ENCODE results near the gene TSPAN3. TPM values are rescaled to one million over a fixed set of nuclear protein-coding genes. Genes with fewer than 3 reads are reported as not detected.

TSPAN3 gene
- total and polyA plus RNA-seq, 4 experiments from 2014 or later: 13.3 to 35.9 (median 25.0) TPM

DNA sequence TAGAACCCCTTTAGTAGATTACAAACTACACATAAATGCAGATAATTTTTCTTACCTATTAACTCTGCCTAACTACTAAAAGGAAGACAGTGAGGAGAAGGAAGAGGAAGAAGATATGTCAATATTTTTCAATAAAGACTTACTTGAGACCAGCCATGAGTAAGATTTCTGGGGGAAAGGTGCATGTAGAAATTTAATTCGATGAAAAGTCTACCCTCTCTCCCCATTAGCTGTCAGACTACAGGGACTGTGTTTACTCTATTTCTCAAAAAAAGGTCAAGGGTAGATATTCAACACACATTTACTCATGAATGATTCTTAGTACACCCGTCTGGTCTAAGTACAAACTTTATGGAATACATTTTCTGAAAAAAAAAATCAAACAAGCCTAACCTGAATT is 6.8 kb downstream of the TSPAN3 start:
- CTCF ChIA-PET (ENCODE audit: partially characterized antibody): interaction anchor here (1.5 kb wide), 1 partner anchor 11 kb away, joined by 3 read pairs; no protein-coding TSS in a partner anchor

DNA sequence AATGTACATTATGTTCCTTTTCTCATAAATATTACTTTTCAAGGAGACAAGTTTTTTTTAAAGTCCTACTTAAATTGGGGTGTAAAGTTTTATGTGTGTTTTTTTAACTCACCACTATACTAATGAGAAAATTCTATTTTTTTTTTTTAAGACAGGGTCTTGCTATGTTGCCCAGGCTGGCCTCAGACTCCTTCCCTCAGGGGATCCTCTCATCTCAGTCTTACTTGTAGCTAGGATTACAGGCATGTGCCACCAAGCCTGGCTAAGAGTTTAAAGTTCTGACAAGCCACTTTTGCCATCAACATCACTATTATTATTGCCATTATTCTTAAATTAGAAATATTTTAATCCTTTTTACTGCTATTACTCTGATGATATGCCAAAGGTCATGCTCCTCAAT is 7.7 kb downstream of the TSPAN3 start:
- H3K9me3 Mint-ChIP-seq: no peaks in the 10 kb centered on the region
- ChIA-PET POLR2A (ENCODE audit: partially characterized antibody) (no interaction called here), CTCF (ENCODE audit: partially characterized antibody) (interaction anchor here (1.5 kb wide), 1 partner anchor 10 kb away, joined by 3 read pairs; no protein-coding TSS in a partner anchor)
- H3K36me3 ChIP-seq (ENCODE audit: insufficient read depth, low read length): no peaks in the 10 kb centered on the region
- DNase-seq: no peak
- no peaks in the 10 kb centered on the region for H3K27me3 ChIP-seq (ENCODE audit: insufficient read depth, low read length)
- no peaks in the 10 kb centered on the region for H3K9me3 ChIP-seq (ENCODE audit: control insufficient read depth in 1 of 2, low read length in 2 of 2)
- H3K27me3 Mint-ChIP-seq: no peaks in the 10 kb centered on the region
- H3K4me1 Mint-ChIP-seq: peaks cover 0 to 8% (median 3%) of the 10 kb centered on the region in 4 donors
- H3K27ac Mint-ChIP-seq: no peak overlapping the region
- no peak overlapping the region for H3K4me3 ChIP-seq (ENCODE audit: low read length in 2 of 2)
- H3K36me3 Mint-ChIP-seq: no peaks in the 10 kb centered on the region
- no peak overlapping the region for H3K4me3 Mint-ChIP-seq
- no peak overlapping the region for H3K27ac ChIP-seq (ENCODE audit: low read depth, low read length)
- H3K4me1 ChIP-seq (ENCODE audit: insufficient read depth, low read length): no peaks in the 10 kb centered on the region
- intact Hi-C loops (cut with micrococcal nuclease): no loop called here

More for the DNA sequence above, 6.8 kb downstream of the TSPAN3 start:
- no peaks in the 10 kb centered on the region for H3K36me3 ChIP-seq (ENCODE audit: insufficient read depth, low read length)
- Mint-ChIP-seq H3K4me1 (peaks cover 0 to 6% (median 3%) of the 10 kb centered on the region in 4 donors), H3K36me3 (no peaks in the 10 kb centered on the region), H3K27ac (no peak overlapping the region), H3K4me3 (no peak overlapping the region), H3K27me3 (no peaks in the 10 kb centered on the region), H3K9me3 (no peaks in the 10 kb centered on the region)
- no peak for DNase-seq
- intact Hi-C loops (cut with micrococcal nuclease): no loop called here
- H3K27me3 ChIP-seq (ENCODE audit: insufficient read depth, low read length): no peaks in the 10 kb centered on the region
- H3K4me3 ChIP-seq (ENCODE audit: low read length in 2 of 2): no peak overlapping the region
- H3K4me1 ChIP-seq (ENCODE audit: insufficient read depth, low read length): no peaks in the 10 kb centered on the region
- POLR2A ChIA-PET (ENCODE audit: partially characterized antibody): interaction anchor here (0.6 kb wide), 1 partner anchor 15 kb away, joined by 3 read pairs; no protein-coding TSS in a partner anchor
- no peak overlapping the region for H3K27ac ChIP-seq (ENCODE audit: low read depth, low read length)
- H3K9me3 ChIP-seq (ENCODE audit: control insufficient read depth in 1 of 2, low read length in 2 of 2): no peaks in the 10 kb centered on the region

DNA sequence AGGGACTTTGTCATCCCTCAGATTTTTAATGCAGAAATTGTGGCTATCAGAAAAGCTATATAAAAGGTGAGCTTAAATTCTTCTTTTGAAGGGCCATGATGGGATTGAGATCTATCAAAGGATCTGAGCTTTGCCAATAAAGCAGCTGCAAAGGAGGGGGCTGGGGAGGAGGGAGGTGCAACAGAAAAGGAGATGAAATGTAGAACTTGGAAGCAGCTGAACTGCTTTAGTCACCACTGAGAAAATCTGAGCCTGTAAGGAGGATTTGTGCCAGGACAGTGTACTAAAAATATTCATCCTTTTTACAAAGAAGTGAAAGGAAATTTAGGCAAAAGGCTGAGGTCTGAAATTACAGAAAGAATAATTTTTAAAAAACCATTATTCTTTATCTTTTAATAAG is 10.4 kb downstream of the TSPAN3 start:
- Histone ChIP-seq H3K27ac (ENCODE audit: low read depth, low read length) (no peak overlapping the region), H3K9me3 (ENCODE audit: control insufficient read depth in 1 of 2, low read length in 2 of 2) (no peaks in the 10 kb centered on the region), H3K4me3 (ENCODE audit: low read length in 2 of 2) (no peak overlapping the region), H3K27me3 (ENCODE audit: insufficient read depth, low read length) (no peaks in the 10 kb centered on the region), H3K4me1 (ENCODE audit: insufficient read depth, low read length) (no peaks in the 10 kb centered on the region), H3K36me3 (ENCODE audit: insufficient read depth, low read length) (no peaks in the 10 kb centered on the region)
- Mint-ChIP-seq H3K36me3 (no peaks in the 10 kb centered on the region), H3K4me3 (no peak overlapping the region), H3K9me3 (no peaks in the 10 kb centered on the region), H3K4me1 (peaks cover 0 to 9% (median 5%) of the 10 kb centered on the region in 4 donors), H3K27ac (no peak overlapping the region), H3K27me3 (no peaks in the 10 kb centered on the region)
- DNase-seq: no peak
- POLR2A ChIA-PET (ENCODE audit: partially characterized antibody): interaction anchor here (0.8 to 4.5 kb wide), 4 partner anchors 10 to 64 kb away, joined by 3 to 14 read pairs (median 4); no protein-coding TSS in a partner anchor
- CTCF ChIA-PET (ENCODE audit: partially characterized antibody): interaction anchor here (1.1 kb wide), 1 partner anchor 87 kb away, joined by 3 read pairs; no protein-coding TSS in a partner anchor
- intact Hi-C loops (cut with micrococcal nuclease): no loop called here

DNA sequence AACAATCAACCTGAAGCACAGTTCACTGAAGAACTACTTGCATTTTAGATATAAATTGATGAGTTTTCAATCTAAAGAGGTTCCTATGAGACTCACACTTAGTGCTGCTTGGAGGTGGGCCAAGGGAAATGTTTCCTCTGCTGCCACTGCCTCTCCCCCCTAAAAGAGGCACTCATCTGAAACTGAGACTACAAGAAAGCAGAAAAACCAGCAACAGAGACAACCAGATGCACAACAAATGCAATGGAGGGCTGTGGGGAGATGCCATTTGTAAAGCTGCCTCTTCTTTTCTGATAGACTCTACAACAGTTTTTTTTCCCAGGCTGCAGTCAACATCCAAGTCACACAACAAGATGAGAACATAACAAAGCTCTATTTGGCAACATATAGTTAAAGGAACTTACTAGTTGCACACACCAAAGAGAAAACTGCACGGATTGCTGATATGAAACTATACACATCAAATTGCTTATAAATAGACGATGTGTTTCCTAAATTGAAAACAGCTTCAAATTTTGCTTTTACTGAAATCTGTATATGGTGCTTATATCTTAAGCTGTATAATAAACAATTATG is 11.0 kb downstream of the TSPAN3 start:
- Histone ChIP-seq H3K4me1 (ENCODE audit: insufficient read depth, low read length) (no peaks in the 10 kb centered on the region), H3K27me3 (ENCODE audit: insufficient read depth, low read length) (no peaks in the 10 kb centered on the region), H3K36me3 (ENCODE audit: insufficient read depth, low read length) (no peaks in the 10 kb centered on the region), H3K4me3 (ENCODE audit: low read length in 2 of 2) (no peak overlapping the region), H3K9me3 (ENCODE audit: control insufficient read depth in 1 of 2, low read length in 2 of 2) (no peaks in the 10 kb centered on the region), H3K27ac (ENCODE audit: low read depth, low read length) (no peak overlapping the region)
- Mint-ChIP-seq H3K4me3 (no peak overlapping the region), H3K27ac (no peak overlapping the region), H3K36me3 (no peaks in the 10 kb centered on the region), H3K4me1 (peaks cover 0 to 8% (median 5%) of the 10 kb centered on the region in 4 donors), H3K27me3 (no peaks in the 10 kb centered on the region), H3K9me3 (no peaks in the 10 kb centered on the region)
- CTCF ChIA-PET (ENCODE audit: partially characterized antibody): interaction anchor here (1.1 kb wide), 1 partner anchor 86 kb away, joined by 3 read pairs; no protein-coding TSS in a partner anchor
- intact Hi-C loops (cut with micrococcal nuclease): no loop called here
- POLR2A ChIA-PET (ENCODE audit: partially characterized antibody): interaction anchor here (0.6 to 4.5 kb wide), 3 partner anchors 14 to 543 kb away, joined by 3 to 14 read pairs (median 4); no protein-coding TSS in a partner anchor
- no peak for DNase-seq

DNA sequence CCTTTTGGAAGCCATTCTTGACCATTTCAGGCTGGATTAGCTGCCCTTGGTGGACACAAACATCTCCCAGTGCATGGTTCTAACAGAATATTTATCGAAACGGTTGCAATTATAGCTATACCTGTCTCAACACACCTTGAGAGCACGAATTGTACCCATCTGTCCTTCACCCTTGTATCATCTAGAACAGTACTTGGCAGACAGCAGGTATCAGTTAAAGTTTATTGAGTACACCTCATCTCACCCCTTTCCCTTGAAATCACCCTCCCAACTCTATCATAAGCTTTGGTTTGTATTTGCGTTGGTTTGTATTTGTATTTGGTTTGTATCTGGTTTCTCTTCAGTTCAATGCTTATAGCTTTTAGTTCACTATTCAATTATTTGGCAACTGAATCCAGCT is 12.4 kb downstream of the TSPAN3 start:
- Histone ChIP-seq H3K27ac (ENCODE audit: low read depth, low read length) (no peak overlapping the region), H3K4me3 (ENCODE audit: low read length in 2 of 2) (no peak overlapping the region), H3K36me3 (ENCODE audit: insufficient read depth, low read length) (no peaks in the 10 kb centered on the region), H3K4me1 (ENCODE audit: insufficient read depth, low read length) (no peaks in the 10 kb centered on the region), H3K9me3 (ENCODE audit: control insufficient read depth in 1 of 2, low read length in 2 of 2) (no peaks in the 10 kb centered on the region), H3K27me3 (ENCODE audit: insufficient read depth, low read length) (no peaks in the 10 kb centered on the region)
- no peak for DNase-seq
- peaks cover 0 to 2% of the 10 kb centered on the region in 2 donors for H3K36me3 Mint-ChIP-seq
- intact Hi-C loops (cut with micrococcal nuclease): no loop called here
- H3K27ac Mint-ChIP-seq: peak overlapping the region in 1 of 7 donors; percentile 43
- H3K9me3 Mint-ChIP-seq: no peaks in the 10 kb centered on the region
- H3K4me1 Mint-ChIP-seq: peaks cover 0 to 14% (median 6%) of the 10 kb centered on the region in 4 donors
- H3K4me3 Mint-ChIP-seq: no peak overlapping the region
- POLR2A ChIA-PET (ENCODE audit: partially characterized antibody): interaction anchor here (4.5 kb wide), 1 partner anchor 12 kb away, joined by 14 read pairs; no protein-coding TSS in a partner anchor
- H3K27me3 Mint-ChIP-seq: no peaks in the 10 kb centered on the region
- CTCF ChIA-PET (ENCODE audit: partially characterized antibody): interaction anchor here (1.1 kb wide), 1 partner anchor 34 kb away, joined by 3 read pairs; no protein-coding TSS in a partner anchor

DNA sequence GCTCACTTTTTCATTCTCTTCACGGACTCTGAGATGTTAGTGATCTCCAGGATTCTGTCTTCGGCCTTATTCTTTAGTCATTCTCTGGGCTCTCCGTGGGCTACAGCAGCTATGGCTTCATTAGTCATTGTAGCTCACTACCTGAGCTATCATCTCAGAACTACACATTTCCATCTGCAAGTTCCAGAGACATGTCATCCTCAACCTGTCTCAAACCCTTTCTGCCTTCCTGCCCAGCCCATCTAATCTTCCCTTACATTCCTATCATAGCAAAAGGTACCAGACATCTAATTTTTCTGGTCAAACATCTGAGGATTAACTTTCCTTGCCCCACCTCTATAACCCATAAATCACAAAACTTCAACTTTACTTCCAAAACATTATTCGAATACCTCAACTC is 13.2 kb downstream of the TSPAN3 start:
- H3K27ac Mint-ChIP-seq: peak overlapping the region in 2 of 7 donors; percentile 2 to 64
- H3K36me3 Mint-ChIP-seq: peaks cover 0 to 2% of the 10 kb centered on the region in 2 donors
- H3K9me3 ChIP-seq (ENCODE audit: control insufficient read depth in 1 of 2, low read length in 2 of 2): no peaks in the 10 kb centered on the region
- H3K4me3 Mint-ChIP-seq: no peak overlapping the region
- H3K9me3 Mint-ChIP-seq: no peaks in the 10 kb centered on the region
- no peak overlapping the region for H3K27ac ChIP-seq (ENCODE audit: low read depth, low read length)
- H3K27me3 Mint-ChIP-seq: no peaks in the 10 kb centered on the region
- POLR2A ChIA-PET (ENCODE audit: partially characterized antibody): interaction anchor here (1.5 kb wide), 1 partner anchor 9 kb away, joined by 4 read pairs; no protein-coding TSS in a partner anchor
- H3K4me1 Mint-ChIP-seq: peaks cover 0 to 15% (median 6%) of the 10 kb centered on the region in 4 donors
- H3K4me3 ChIP-seq (ENCODE audit: low read length in 2 of 2): no peak overlapping the region
- no peaks in the 10 kb centered on the region for H3K4me1 ChIP-seq (ENCODE audit: insufficient read depth, low read length)
- no peaks in the 10 kb centered on the region for H3K36me3 ChIP-seq (ENCODE audit: insufficient read depth, low read length)
- no peak for DNase-seq
- CTCF ChIA-PET (ENCODE audit: partially characterized antibody): interaction anchor here (1.1 kb wide), 1 partner anchor 11 kb away, joined by 3 read pairs; no protein-coding TSS in a partner anchor
- intact Hi-C loops (cut with micrococcal nuclease): no loop called here
- no peaks in the 10 kb centered on the region for H3K27me3 ChIP-seq (ENCODE audit: insufficient read depth, low read length)

DNA sequence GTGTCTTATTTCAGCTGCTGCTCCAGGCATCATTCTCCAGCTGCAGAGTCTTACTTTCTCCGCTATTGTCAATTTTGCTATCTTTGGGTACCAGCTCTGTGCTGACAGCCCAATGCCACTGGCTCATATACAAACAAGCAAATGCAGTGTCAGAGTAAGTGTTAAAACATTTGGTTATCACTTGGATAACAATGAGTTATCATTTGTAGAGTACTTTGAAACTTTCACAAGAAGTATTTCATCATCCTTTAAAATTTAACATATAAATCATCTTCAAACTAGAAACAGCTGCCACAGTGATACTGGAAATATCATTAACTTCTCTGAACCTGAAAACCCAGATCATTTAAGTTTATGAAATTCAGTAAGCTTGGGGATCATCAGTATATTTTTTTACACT is 13.8 kb downstream of the TSPAN3 start:
- Mint-ChIP-seq H3K36me3 (peaks cover 2 to 3% of the 10 kb centered on the region in 2 donors), H3K27me3 (no peaks in the 10 kb centered on the region), H3K9me3 (no peaks in the 10 kb centered on the region), H3K4me1 (peaks cover 0 to 19% (median 6%) of the 10 kb centered on the region in 4 donors), H3K27ac (no peak overlapping the region), H3K4me3 (no peak overlapping the region)
- intact Hi-C loops (cut with micrococcal nuclease): no loop called here
- Histone ChIP-seq H3K4me1 (ENCODE audit: insufficient read depth, low read length) (no peaks in the 10 kb centered on the region), H3K36me3 (ENCODE audit: insufficient read depth, low read length) (no peaks in the 10 kb centered on the region), H3K27me3 (ENCODE audit: insufficient read depth, low read length) (no peaks in the 10 kb centered on the region), H3K9me3 (ENCODE audit: control insufficient read depth in 1 of 2, low read length in 2 of 2) (no peaks in the 10 kb centered on the region), H3K4me3 (ENCODE audit: low read length in 2 of 2) (no peak overlapping the region), H3K27ac (ENCODE audit: low read depth, low read length) (no peak overlapping the region)
- POLR2A ChIA-PET (ENCODE audit: partially characterized antibody): interaction anchor here (1.0 to 1.5 kb wide), 2 partner anchors 9 to 22 kb away, joined by 4 read pairs; no protein-coding TSS in a partner anchor
- no peak for DNase-seq
- CTCF ChIA-PET (ENCODE audit: partially characterized antibody): interaction anchor here (1.1 kb wide), 1 partner anchor 10 kb away, joined by 3 read pairs; no protein-coding TSS in a partner anchor

Data from CD4-positive, alpha-beta memory T cell (primary cell).